GM12801 (cell line): ENCODE measurements around the gene GPR160.

Source experiments
- TF ChIP-seq, protein P1 (sequence below): IDR thresholded peaks from one replicate; pipeline ENCODE4 v1.5.1; 2011; ENCODE audit warnings: control low read depth; ENCODE audit not compliant: insufficient read length; ENCODE audit errors: extremely low read depth

The GPR160 gene

GRCh38 chr3:170098753-170099152 lies 61.0 kb downstream of the GPR160 start:
- TF ChIP-seq, protein P1, sequence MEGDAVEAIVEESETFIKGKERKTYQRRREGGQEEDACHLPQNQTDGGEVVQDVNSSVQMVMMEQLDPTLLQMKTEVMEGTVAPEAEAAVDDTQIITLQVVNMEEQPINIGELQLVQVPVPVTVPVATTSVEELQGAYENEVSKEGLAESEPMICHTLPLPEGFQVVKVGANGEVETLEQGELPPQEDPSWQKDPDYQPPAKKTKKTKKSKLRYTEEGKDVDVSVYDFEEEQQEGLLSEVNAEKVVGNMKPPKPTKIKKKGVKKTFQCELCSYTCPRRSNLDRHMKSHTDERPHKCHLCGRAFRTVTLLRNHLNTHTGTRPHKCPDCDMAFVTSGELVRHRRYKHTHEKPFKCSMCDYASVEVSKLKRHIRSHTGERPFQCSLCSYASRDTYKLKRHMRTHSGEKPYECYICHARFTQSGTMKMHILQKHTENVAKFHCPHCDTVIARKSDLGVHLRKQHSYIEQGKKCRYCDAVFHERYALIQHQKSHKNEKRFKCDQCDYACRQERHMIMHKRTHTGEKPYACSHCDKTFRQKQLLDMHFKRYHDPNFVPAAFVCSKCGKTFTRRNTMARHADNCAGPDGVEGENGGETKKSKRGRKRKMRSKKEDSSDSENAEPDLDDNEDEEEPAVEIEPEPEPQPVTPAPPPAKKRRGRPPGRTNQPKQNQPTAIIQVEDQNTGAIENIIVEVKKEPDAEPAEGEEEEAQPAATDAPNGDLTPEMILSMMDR: no peak

DNA sequence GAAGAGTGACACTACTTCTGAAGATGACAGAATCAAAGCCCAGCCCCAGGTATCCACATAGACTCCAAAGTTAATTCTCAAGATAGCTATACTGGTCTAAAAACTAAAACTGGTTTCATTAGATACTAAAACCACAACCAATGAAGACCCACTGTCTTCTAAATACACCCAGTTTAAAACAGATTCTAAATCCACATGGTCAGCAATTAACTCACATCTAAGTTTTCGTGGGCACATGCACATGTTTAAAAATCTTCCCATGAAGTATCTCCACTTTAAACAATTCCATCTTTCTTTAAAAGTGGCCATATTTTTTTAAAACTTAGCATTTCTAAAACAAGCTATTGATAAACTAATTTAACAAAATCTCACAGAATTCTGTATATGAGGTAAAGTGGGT lies 63.1 kb downstream of the GPR160 start:
- TF ChIP-seq, protein P1: no peak

GRCh38 chr3:170102431-170102830 lies 64.6 kb downstream of the GPR160 start:
- TF ChIP-seq, protein P1: no peak

GRCh38 chr3:170107941-170108340 lies 70.1 kb downstream of the GPR160 start:
- TF ChIP-seq, protein P1: no peak

DNA sequence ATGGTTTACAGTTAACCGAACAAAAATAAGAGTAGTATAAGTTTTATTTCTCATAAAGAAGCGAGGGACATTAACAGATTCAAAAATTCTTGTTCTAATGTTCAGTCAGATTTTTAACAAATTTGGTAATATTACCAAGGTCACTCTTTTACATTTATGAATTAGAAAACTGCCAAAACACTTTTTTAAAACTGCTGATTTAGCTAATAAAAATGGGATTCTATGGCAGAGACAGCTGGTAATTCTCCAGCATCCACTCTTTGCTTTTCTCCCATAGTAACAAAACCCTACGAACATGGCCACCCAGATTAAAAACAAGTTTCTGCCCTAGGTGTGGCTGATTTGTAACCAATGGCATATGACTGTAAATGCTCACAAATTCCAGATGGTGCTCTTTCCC lies 71.2 kb downstream of the GPR160 start:
- TF ChIP-seq, protein P1: no peak

GRCh38 chr3:170109579-170110293 lies 71.9 kb downstream of the GPR160 start:
- TF ChIP-seq, protein P1: no peak

GRCh38 chr3:170111147-170111771 lies 73.5 kb downstream of the GPR160 start:
- TF ChIP-seq, protein P1: no peak
